BJ (cell line): ENCODE data around the gene TRIM67. TPM values are rescaled to one million over a fixed set of nuclear protein-coding genes. Genes with fewer than 3 reads are reported as not detected.
A peak's percentile ranks its signal among the peaks of the same experiment; 100 is the strongest.

Experiments
- CTCF ChIA-PET: fragments of 350-600 bp; formaldehyde crosslinking; extraction: SDS; loops from one replicate; lab custom pipeline; 2021; ENCODE audit warnings: antibody characterized with exemption, inconsistent platforms; lab: Yijun Ruan, JAX
- POLR2A ChIA-PET: fragments of 300-600 bp; sonication (Branson Sonifier 250); formaldehyde crosslinking; extraction: SDS; loops from one replicate; lab custom pipeline; 2021; ENCODE audit warnings: antibody characterized with exemption; lab: Charles Lee
- DNase-seq: peaks from one replicate; pipeline ENCODE4 v3.0.0-alpha.2; 2011; ENCODE audit warnings: low read depth
- H3K27me3 ChIP-seq: 2 replicates; pipeline ENCODE4 v1.6.0; 2011; ENCODE audit warnings: low read length; ENCODE audit not compliant: control insufficient read depth, insufficient read depth
- H3K36me3 ChIP-seq: 2 replicates; pipeline ENCODE4 v1.5.1; 2011; ENCODE audit warnings: low read length; ENCODE audit not compliant: control insufficient read depth, insufficient read depth
- H3K4me3 ChIP-seq: 2 replicates; pipeline ENCODE4 v1.5.1; 2011; ENCODE audit warnings: low read depth, mild to moderate bottlenecking, control low read depth, low read length
- polyA plus RNA-seq: library from polyadenylated mRNA; depleted of rRNA; stranded (reverse); fragments of >200 nt; gene quantifications from 2 replicates; pipeline ENCODE4 v1.2.3, GENCODE V29; 2011
- TF ChIP-seq, protein P1 (sequence below): IDR thresholded peaks from 2 replicates; pipeline ENCODE4 v1.5.1; 2011; ENCODE audit warnings: low read depth, mild to moderate bottlenecking, control low read depth, inconsistent platforms, low read length, moderate library complexity; ENCODE audit not compliant: insufficient read depth

Gene TRIM67
- polyA plus RNA-seq, 1 experiment, result 0.02 TPM

DNA sequence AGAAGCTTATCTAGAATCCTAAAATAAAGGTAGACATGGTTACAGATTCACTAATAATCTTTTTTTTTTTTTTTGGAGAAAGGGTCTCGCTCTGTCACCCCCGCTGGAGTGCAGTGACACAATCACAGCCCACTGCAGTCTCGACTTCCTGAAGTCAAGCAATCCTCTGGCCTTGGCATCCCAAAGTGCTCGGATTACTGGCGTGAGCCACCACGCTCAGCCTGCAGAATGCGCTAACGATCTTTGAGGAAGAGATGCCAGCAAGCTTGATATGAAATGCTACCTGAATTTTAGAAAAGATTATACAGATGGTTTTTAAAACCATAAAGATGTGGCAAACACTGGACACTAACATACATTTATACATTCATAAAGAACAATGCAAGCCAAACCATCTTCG is 75.1 kb downstream of the TRIM67 start:
- ChIA-PET POLR2A (no interaction called here), CTCF (no interaction called here)
- TF ChIP-seq, protein P1, sequence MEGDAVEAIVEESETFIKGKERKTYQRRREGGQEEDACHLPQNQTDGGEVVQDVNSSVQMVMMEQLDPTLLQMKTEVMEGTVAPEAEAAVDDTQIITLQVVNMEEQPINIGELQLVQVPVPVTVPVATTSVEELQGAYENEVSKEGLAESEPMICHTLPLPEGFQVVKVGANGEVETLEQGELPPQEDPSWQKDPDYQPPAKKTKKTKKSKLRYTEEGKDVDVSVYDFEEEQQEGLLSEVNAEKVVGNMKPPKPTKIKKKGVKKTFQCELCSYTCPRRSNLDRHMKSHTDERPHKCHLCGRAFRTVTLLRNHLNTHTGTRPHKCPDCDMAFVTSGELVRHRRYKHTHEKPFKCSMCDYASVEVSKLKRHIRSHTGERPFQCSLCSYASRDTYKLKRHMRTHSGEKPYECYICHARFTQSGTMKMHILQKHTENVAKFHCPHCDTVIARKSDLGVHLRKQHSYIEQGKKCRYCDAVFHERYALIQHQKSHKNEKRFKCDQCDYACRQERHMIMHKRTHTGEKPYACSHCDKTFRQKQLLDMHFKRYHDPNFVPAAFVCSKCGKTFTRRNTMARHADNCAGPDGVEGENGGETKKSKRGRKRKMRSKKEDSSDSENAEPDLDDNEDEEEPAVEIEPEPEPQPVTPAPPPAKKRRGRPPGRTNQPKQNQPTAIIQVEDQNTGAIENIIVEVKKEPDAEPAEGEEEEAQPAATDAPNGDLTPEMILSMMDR, result no peak
- H3K4me3 ChIP-seq, result no peak overlapping the region
- no peaks in the 10 kb centered on the region for H3K27me3 ChIP-seq
- DNase-seq, result no peak
- H3K36me3 ChIP-seq, result peaks cover 4% of the 10 kb centered on the region

DNA sequence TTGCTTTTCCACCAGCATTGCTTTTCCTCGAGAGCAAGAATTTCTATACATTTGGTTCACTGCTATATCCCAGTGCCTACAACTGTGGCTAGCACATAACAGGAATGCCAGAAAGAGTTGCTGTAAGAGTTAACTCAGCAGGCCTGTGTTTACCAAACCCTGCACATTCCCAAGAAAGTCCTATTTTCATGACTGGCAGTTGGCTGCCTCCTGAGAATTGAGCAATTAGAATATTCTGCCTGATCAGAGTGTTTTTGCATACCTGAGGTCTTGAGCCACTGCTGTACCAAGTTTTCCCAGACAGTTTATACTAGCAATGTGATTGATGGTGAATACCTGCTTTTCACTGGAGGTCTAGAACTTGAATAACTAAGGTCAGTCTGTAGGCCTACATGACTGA is 76.4 kb downstream of the TRIM67 start:
- Histone ChIP-seq H3K36me3 (peaks cover 4% of the 10 kb centered on the region), H3K27me3 (no peaks in the 10 kb centered on the region), H3K4me3 (no peak overlapping the region)
- TF ChIP-seq, protein P1, result no peak
- ChIA-PET CTCF (interaction anchor here (1.0 kb wide), 1 partner anchor 316 kb away, joined by 4 read pairs; no protein-coding TSS in a partner anchor), POLR2A (no interaction called here)
- DNase-seq, result no peak

DNA sequence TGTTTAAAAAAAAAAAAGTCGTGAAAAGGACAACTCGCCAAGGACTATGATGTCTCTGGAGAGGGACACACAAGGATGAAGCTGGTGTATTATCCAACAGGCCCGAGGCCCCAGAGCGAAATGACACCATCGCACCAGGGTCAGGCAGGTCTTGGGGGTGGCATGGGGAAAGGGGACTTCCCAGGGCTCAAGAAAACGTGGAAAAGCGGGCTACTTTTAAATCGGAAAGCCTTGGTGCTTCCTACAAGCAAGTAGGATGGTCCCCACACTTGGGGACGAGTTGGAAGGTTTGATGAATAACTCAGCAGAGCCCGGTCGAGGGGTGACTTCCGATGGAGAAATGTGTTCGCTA is 78.6 kb downstream of the TRIM67 start:
- Histone ChIP-seq H3K36me3 (peaks cover 4% of the 10 kb centered on the region), H3K4me3 (peak overlapping the region; percentile 59), H3K27me3 (no peaks in the 10 kb centered on the region)
- DNase-seq, result no peak
- POLR2A ChIA-PET, result no interaction called here
- TF ChIP-seq, protein P1, result no peak
- CTCF ChIA-PET, result interaction anchor here (0.7 kb wide), 2 partner anchors 9 to 418 kb away, joined by 4 to 6 read pairs; no protein-coding TSS in a partner anchor

DNA sequence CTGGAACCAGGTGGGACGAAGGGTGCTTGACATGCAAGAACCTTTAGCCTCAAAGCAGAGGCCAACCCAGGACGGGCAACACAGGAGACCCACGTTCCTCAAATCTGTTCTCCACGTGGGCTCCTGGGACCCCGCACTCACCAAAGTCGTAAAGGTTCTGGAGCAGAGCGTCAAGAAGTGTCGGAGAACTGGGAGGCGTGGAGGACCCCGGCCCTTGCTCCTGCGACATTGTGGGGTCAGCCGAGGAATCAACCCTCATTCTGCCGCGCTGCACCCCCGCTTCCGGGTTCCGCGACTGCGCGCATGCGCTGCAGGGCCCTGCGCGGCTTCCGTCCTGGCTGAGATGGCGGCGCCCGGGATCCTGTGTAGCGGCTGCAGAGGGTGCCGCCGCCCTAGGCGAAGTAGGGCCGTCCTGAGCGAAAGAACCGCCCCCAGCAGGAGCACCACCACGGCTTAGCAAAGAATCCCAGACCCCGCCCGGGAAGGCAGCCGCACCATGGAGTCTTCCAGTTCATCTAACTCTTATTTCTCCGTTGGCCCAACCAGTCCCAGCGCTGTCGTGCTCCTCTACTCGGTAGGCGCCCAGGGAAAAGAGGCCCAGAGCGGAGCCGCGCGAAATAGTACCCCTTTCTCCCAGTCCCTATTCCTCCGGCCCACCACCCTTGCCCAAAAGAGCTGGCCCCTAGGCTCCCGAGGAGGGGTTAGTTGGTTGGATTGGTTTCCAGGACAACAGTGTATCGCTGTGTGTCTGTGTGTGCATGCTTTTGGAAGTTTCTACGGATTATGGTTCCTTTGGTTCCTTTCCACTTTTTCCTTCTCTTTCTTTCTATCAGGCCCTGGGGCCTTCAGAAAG is 79.3 kb downstream of the TRIM67 start, which contains the start of gene GNPAT:
Gene GNPAT (plus strand): TSS at position 330 of the 853 bp plus-strand sequence. CDS start 167 bp downstream, at position 497.
- H3K36me3 ChIP-seq, result peaks cover 4% of the 10 kb centered on the region
- CTCF ChIA-PET, result interaction anchor here (0.7 kb wide), 2 partner anchors 8 to 419 kb away, joined by 4 to 6 read pairs; no protein-coding TSS in a partner anchor

DNA sequence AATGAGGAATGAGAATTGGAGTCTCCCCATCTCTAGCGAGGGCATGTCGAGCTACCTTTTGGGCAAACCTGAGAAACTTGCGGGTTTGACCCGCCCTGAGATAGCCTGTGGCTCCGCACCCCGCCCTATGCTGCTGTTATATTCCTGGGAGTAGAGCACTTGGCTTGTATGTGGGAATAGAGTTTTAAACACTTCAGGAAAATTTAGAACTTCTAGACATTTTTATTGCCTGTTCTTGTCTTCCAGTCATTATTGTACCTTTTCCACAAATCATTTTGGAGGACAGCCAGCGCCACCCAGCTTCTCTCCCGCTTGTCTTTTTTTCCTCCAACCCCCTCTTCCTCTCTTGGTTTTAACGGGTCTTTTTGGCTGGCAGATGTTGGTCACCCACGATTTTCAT is 79.9 kb downstream of the TRIM67 start:
- CTCF ChIA-PET, result no interaction called here

More for the DNA sequence above, 79.3 kb downstream of the TRIM67 start, which contains the start of gene GNPAT:
- Histone ChIP-seq H3K4me3 (peak within 1 kb of the TSS; percentile 59), H3K27me3 (no peaks in the 10 kb centered on the region)
- POLR2A ChIA-PET, result no interaction called here
- peak; percentile 23 for DNase-seq
- TF ChIP-seq, protein P1, result no peak

More for the DNA sequence above, 79.9 kb downstream of the TRIM67 start:
- TF ChIP-seq, protein P1, result no peak
- POLR2A ChIA-PET, result no interaction called here
- H3K27me3 ChIP-seq, result no peaks in the 10 kb centered on the region
- H3K4me3 ChIP-seq, result peak overlapping the region; percentile 59
- H3K36me3 ChIP-seq, result peaks cover 4% of the 10 kb centered on the region
- DNase-seq, result no peak
